GM18868 (cell line): ENCODE results near the gene CCDC178.
"Not testable (repeated sequence)": the region's sequence is repeated elsewhere in the genome, so short reads cannot be mapped to it uniquely, and the experiment has no call there.

Experiments used
- ATAC-seq: cut with Tn5 transposase; IDR thresholded peaks from one replicate; pipeline ENCODE4 v1.9.1; 2021; ENCODE audit warnings: mild to moderate bottlenecking, moderate library complexity; ENCODE audit not compliant: unreplicated experiment

The CCDC178 gene

GRCh38 chr18:33369711-33370449, 70.6 kb downstream of the CCDC178 start:
- no peak for ATAC-seq

- no peak for ATAC-seq
These were observed 83.8 kb downstream of the CCDC178 start for GRCh38 chr18:33356735-33357134.

- ATAC-seq = no peak
These were observed 84.8 kb downstream of the CCDC178 start for GRCh38 chr18:33355756-33356155.

DNA sequence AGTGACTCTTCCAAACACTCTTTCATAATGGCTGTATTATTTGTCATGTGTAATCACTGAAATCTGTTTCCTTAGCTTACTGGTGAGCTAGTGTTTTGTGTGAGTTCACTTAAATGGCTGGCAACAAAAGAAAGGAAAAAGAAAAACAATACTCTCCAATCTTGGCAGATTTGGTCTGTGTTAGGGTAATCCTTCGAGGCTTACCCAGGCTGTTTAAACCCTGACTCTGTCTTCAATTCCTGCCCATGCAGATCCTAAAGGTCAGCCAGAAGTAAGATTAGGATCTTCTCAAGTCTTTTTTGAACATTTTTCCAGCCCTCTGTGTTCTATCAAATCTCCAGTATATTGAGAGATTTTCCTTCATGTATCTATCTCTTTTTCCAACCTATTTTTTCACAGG, 85.3 kb downstream of the CCDC178 start:
- ATAC-seq = no peak

GRCh38 chr18:33350256-33350655, 90.3 kb downstream of the CCDC178 start:
- no peak for ATAC-seq

DNA sequence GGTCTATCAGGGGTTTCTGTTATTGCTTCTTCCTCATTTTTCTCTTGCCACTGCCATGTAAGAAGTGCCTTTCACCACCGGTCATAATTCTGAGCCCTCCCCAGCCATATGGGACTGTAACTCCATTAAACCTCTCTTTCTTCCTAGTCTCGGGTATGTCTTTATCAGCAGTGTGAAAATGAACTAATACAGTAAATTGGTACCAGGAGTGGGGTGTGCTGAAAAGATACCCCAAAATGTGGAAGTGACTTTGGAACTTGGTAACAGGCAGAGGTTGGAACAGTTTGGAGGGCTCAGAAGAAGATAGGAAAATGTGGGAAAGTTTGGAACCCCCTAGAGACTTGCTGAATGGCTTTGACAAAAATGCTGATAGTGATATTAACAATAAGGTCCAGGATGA, 100.8 kb downstream of the CCDC178 start:
- not testable (repeated sequence) for ATAC-seq

GRCh38 chr18:33334781-33335180, 105.7 kb downstream of the CCDC178 start:
- ATAC-seq = no peak

- no peak for ATAC-seq
These were observed 109.8 kb downstream of the CCDC178 start for GRCh38 chr18:33330711-33331110.

- no peak for ATAC-seq
These were observed 113.5 kb downstream of the CCDC178 start for GRCh38 chr18:33326975-33327374.

DNA sequence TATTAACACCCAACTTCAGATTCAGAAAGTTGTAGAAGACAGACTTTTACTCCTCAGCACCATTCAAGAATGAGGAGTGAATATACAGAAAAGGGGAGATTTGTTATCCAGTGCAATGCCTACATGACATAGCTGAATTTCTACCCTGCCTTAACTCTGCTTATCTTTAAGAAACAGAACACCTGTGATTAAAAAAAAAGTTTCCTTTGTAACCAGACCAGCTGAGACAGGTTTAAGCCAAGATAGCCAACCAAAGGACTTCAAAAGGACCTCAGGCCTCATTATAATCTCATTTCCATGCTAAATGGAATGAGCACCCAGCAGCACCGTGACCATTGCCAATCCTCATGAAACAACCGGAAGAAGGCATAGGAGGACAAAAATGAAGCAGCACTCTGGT, 122.9 kb downstream of the CCDC178 start:
- no peak for ATAC-seq

GRCh38 chr18:33316146-33316587, 124.4 kb downstream of the CCDC178 start:
- ATAC-seq = no peak

DNA sequence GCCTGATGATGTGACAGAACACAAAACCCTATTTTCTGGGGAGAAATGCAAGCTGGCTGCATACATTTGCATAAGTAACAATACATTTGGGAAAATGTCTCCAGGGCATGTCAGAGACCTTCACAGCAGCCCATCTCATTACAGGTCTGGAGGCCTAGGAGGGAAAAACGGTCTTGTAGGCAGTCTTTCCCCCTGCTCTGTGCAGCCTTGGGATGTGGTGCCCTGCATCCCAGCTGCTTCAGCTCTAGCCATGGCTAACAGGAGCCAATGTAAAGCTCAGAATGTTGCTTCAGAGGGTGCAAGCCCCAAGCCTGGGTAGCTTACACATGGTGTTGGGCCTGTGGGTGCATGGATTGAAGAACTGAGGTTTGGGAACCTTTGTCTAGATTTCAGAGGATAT, 133.0 kb downstream of the CCDC178 start:
- ATAC-seq = no peak

DNA sequence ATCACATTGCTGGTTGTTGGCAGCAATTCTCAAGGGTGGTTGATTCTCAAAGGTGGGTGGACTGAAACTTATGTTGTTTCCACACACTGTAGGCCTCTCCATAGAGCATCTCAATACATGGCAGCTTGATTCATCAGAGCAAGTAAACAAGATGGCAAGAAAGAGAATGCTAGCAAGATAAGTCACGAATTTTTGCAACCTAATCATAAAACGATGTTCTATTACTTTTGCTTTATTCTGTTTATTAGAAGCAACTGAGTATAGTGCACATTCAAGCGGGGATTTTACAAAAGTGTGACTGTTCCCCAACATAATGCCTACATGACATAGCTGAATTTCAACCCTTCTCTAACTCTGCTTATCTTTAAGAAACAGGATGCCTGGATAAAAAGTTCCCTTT, 136.2 kb downstream of the CCDC178 start:
- no peak for ATAC-seq

DNA sequence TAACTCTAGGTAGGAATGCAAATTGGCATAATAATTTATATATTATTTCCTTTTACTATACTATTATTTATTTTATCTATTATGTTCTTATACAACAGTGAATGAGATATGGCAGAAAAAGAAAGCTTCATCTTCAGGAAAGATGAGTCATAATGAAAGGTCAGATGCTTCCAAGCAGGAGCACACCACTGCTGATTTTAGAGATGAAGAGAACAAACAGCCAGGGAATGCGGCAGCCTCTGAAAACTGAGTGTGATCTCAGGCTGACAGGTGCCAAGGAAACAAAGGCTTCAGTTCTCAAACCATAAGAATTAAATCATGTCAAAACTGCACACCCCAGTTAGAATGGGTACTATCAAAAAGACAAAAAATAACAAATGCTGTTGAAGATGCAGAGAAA, 149.0 kb downstream of the CCDC178 start:
- ATAC-seq = no peak

DNA sequence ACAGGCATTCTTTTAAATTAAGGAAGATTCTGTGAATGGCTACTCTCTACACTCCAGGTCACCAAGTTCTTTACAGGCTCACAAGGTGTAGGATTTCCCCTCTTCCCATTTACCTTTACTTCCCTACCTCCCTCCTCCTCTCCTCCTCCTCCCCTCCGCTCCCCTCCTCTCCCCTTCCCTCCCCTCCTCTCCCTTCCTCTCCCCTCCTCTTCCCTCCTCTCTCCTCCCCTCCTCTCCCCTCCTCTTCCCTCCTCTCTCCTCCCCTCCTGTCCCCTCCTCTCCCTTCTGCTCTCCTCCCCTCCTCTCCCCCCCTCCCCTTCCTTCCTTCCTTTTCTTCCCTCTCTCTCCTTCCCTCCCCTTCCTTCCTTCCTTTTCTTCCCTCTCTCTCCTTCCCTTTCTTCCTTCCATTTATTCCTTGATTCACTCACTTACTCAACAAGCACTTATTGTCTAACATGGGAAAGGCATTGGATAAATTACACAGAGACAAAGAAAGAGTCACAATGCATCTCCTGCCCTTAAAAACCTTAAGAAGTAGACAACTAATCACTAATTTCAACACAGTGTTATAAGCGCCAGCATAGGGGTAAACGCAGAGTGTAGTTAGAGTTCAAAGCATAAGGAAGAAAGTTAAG, 152.3 kb downstream of the CCDC178 start:
- ATAC-seq = no peak

DNA sequence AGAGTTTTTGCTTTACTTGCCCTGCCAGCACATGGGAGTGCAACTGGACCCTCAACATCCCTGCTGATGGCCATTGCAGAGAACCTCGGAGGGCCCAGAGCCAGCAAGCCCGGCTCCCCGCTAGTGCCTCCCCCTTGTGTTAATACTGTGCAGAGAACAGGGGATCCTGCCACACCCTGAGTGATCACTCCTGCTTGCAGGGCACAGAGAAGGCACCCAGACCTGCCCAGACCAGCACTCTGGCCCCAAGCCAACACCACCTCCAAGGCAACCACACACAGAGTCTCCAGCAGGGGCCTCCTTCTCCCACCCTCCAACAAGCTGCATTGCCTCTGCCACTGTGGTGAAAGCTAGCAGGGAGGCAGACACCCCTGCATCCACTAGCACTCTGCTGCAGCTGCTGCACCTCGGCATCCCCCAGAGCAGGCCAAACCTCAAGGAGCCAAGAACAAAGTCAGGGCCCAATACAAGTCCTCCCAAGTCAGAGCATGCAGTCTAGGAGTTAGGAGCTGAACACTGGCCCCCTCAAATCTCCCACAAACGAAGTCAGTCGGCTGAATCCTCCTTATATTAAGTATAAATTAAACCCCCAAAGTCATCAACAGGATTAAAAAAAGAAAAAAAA, 157.7 kb downstream of the CCDC178 start:
- no peak for ATAC-seq

- ATAC-seq = no peak
These were observed 158.4 kb downstream of the CCDC178 start for GRCh38 chr18:33282142-33282541.

DNA sequence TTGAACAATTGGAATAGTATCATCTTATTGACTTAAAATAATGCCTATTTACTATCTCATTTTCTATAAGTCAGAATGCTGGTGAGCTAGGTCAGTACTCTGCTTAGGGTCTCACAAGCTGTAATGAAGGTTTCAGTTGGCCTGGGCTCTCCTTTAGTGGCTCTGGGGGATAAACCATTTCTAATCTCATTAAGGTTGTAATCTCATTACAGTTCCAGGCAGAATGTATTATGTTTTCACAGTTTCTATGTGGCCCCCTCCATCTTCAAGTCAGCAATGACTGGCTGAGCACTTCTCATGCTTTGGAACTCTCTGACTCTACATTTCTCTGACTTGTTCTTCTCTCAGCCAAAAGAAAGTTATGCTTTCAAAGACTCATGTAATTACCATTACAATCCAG, 163.1 kb downstream of the CCDC178 start:
- ATAC-seq = no peak

GRCh38 chr18:33275843-33276242, 164.7 kb downstream of the CCDC178 start:
- ATAC-seq = no peak

- ATAC-seq = no peak
These were observed 170.2 kb downstream of the CCDC178 start for GRCh38 chr18:33270297-33270696.

GRCh38 chr18:33269223-33269622, 171.3 kb downstream of the CCDC178 start:
- ATAC-seq = no peak

GRCh38 chr18:33264566-33264965, 176.0 kb downstream of the CCDC178 start:
- no peak for ATAC-seq
